ENCODE results near the gene SIM1.

The SIM1 gene

DNA sequence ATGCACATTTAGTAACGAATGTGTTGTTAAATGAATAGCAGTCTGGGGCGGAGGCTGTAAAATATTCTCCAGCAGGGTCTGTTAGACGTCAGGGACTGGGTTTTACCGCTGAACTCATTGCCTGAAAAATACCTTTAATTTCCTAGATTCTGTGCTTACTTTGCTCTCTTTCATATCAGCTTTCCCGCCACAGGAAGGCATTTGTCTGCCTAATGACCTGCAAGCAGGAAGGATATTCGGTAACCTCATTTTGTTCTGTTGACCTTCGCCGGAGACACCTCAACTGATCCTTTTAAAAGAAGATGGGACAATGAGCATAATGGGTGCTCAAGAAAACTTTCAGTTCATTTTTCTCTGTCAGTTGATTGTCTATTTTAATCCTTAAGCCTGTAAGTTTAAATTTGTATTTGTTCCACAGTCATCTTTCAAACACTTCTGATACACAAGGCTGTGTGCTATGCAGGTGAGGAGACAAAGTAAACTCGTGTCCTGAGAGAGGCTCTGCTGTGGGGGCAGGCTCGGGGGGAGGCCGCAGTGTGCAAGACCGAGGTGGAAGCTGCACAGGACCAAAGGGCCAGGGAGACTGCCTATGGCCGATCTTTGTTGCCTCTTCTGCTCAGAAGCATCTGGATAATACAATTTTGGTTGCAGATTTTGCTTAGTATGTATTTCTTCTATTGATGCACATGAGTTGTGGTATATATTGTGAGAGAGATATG, 27.4 kb upstream of the SIM1 start:
- Histone ChIP-seq H3K4me1 (no peaks in the 10 kb centered on the region), H3K4me2 (no peak overlapping the region), H4K20me1 (no peaks in the 10 kb centered on the region), H3K4me3 (no peak overlapping the region), H3K36me3 (no peaks in the 10 kb centered on the region), H3K27me3 (no peaks in the 10 kb centered on the region), H3K9ac (no peak overlapping the region), H3K27ac (no peak overlapping the region), H3K9me3 (0 out of 2 replicates have a peak, but pooled peaks cover 4% of the 10 kb centered on the region)
- no peak for TF ChIP-seq Cebpa-rat (IDR thresholded peaks at IDR 0.05)

DNA sequence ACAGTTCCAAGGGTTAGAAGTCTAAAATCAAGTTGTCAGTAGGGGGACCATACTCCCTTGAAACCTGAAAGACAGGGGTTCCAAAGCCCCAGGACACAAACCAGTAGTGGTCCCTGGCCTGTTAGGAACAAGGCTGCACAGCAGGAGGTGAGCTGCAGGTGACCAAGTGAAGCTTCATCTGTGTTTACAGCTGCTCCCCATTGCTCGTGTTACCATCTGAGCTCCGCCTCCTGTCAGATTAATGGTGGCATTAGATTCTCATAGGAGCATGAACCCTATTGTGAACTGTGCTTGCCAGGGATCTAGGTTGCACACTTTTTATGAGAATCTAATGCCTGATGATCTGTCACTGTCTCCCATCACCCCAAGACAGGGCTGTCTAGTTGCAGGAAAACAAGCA, 25.3 kb upstream of the SIM1 start:
- H3K27ac ChIP-seq = no peak overlapping the region
- H4K20me1 ChIP-seq = no peaks in the 10 kb centered on the region
- H3K4me2 ChIP-seq = no peak overlapping the region
- H3K27me3 ChIP-seq = no peaks in the 10 kb centered on the region
- no peaks in the 10 kb centered on the region for H3K4me1 ChIP-seq
- no peak overlapping the region for H3K9ac ChIP-seq
- no peak for TF ChIP-seq Cebpa-rat (IDR thresholded peaks at IDR 0.05)
- no peaks in the 10 kb centered on the region for H3K36me3 ChIP-seq
- no peak overlapping the region for H3K4me3 ChIP-seq
- 0 out of 2 replicates have a peak, but pooled peaks cover 4% of the 10 kb centered on the region for H3K9me3 ChIP-seq

- Histone ChIP-seq H3K9me3 (0 out of 2 replicates have a peak, but pooled peaks cover 4% of the 10 kb centered on the region), H3K27ac (no peak overlapping the region), H3K4me1 (no peaks in the 10 kb centered on the region), H3K4me2 (no peak overlapping the region), H3K4me3 (no peak overlapping the region), H4K20me1 (no peaks in the 10 kb centered on the region), H3K9ac (no peak overlapping the region), H3K36me3 (no peaks in the 10 kb centered on the region), H3K27me3 (no peaks in the 10 kb centered on the region)
- TF ChIP-seq Cebpa-rat (IDR thresholded peaks at IDR 0.05) = no peak
These were observed 23.5 kb upstream of the SIM1 start for GRCh38 chr6:100488244-100488643.

DNA sequence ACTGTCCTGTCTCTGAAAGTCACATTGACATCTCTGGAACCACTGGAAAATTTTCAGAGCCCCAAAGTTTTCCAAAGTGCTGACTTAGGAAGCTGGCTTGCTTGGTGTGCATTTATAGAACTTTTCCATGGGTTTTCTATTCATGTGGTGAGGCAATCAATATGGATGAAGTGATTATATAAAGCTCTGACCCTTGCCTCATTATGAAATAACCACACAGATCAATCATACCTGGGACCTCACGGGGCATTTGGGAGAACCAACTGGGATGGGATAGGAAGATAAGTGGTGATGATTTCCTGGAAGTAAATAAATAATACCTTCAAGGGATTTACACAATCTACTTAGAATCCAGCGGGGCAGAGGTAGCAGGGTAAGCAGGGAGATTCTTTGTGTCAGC, 22.9 kb upstream of the SIM1 start:
- H3K4me2 ChIP-seq = no peak overlapping the region
- H3K4me1 ChIP-seq = no peaks in the 10 kb centered on the region
- no peak for TF ChIP-seq Cebpa-rat (IDR thresholded peaks at IDR 0.05)
- no peaks in the 10 kb centered on the region for H3K27me3 ChIP-seq
- no peaks in the 10 kb centered on the region for H4K20me1 ChIP-seq
- no peak overlapping the region for H3K27ac ChIP-seq
- H3K4me3 ChIP-seq = no peak overlapping the region
- H3K36me3 ChIP-seq = no peaks in the 10 kb centered on the region
- H3K9me3 ChIP-seq = 0 out of 2 replicates have a peak, but pooled peaks cover 4% of the 10 kb centered on the region
- no peak overlapping the region for H3K9ac ChIP-seq

DNA sequence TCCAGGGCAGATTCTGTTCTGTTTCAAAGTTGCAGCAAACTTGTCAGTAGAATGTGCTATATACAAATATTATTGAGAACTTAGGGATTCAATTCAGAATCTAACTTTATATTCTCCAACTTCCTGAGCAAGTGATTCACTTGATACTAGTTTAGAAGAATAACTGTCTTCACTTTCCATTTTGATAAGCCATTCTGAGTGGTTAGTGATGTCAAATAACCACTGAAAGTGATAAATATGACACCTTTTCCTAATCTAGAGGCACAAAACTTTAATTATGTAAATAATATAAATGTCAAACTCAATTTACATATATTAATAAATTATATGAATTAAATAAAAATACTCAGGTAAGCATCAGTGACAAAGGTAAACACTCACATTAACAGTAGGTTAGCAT, 20.5 kb upstream of the SIM1 start:
- Histone ChIP-seq H3K9ac (no peak overlapping the region), H3K4me2 (no peak overlapping the region), H3K4me3 (no peak overlapping the region), H3K9me3 (0 out of 2 replicates have a peak, but pooled peaks cover 4% of the 10 kb centered on the region), H3K4me1 (no peaks in the 10 kb centered on the region), H4K20me1 (no peaks in the 10 kb centered on the region), H3K27me3 (no peaks in the 10 kb centered on the region), H3K27ac (no peak overlapping the region), H3K36me3 (no peaks in the 10 kb centered on the region)
- no peak for TF ChIP-seq Cebpa-rat (IDR thresholded peaks at IDR 0.05)

- TF ChIP-seq Cebpa-rat (IDR thresholded peaks at IDR 0.05) = no peak
- Histone ChIP-seq H3K9me3 (no peaks in the 10 kb centered on the region), H3K27me3 (no peaks in the 10 kb centered on the region), H3K4me3 (no peak overlapping the region), H3K4me1 (no peaks in the 10 kb centered on the region), H3K36me3 (no peaks in the 10 kb centered on the region), H3K27ac (no peak overlapping the region), H3K4me2 (no peak overlapping the region), H3K9ac (no peak overlapping the region), H4K20me1 (no peaks in the 10 kb centered on the region)
These were observed 19.8 kb upstream of the SIM1 start for GRCh38 chr6:100484474-100484873.

DNA sequence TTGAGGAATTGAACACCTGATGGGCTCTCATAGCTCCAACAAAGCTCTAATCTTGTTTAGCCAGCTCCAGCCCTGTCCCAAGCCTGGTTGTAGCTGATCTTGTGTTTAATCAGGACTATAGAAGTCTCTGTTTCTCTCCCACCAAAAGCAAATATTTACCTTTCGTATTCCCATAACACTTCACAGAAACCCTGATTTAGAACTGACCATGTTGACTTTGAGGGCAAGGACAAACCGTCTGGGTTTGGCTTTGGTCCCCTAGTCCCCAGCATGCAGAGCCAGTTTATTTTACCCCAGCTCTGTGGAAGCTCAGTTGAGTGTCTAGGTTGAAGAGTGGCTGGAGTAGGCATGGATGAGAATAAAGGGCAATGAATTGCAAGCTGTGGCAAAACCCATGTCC, 18.0 kb upstream of the SIM1 start:
- H3K27ac ChIP-seq = no peak overlapping the region
- H3K9me3 ChIP-seq = no peaks in the 10 kb centered on the region
- no peak overlapping the region for H3K9ac ChIP-seq
- H3K4me2 ChIP-seq = no peak overlapping the region
- no peak overlapping the region for H3K4me3 ChIP-seq
- H3K36me3 ChIP-seq = no peaks in the 10 kb centered on the region
- TF ChIP-seq Cebpa-rat (IDR thresholded peaks at IDR 0.05) = no peak
- H3K4me1 ChIP-seq = no peaks in the 10 kb centered on the region
- H3K27me3 ChIP-seq = no peaks in the 10 kb centered on the region
- H4K20me1 ChIP-seq = no peaks in the 10 kb centered on the region

GRCh38 chr6:100479179-100480035, 14.7 kb upstream of the SIM1 start:
- no peak for TF ChIP-seq Cebpa-rat (IDR thresholded peaks at IDR 0.05)
- Histone ChIP-seq H3K27me3 (no peaks in the 10 kb centered on the region), H3K4me1 (no peaks in the 10 kb centered on the region), H3K4me3 (no peak overlapping the region), H3K9ac (no peak overlapping the region), H3K27ac (no peak overlapping the region), H3K4me2 (no peak overlapping the region), H3K36me3 (no peaks in the 10 kb centered on the region), H4K20me1 (no peaks in the 10 kb centered on the region), H3K9me3 (no peaks in the 10 kb centered on the region)

GRCh38 chr6:100475554-100476320, 11.0 kb upstream of the SIM1 start:
- no peak for TF ChIP-seq Cebpa-rat (IDR thresholded peaks at IDR 0.05)
- H3K4me2 ChIP-seq = no peak overlapping the region

More at GRCh38 chr6:100475554-100476320, 11.0 kb upstream of the SIM1 start:
- Histone ChIP-seq H3K4me1 (no peaks in the 10 kb centered on the region), H3K27ac (no peak overlapping the region), H3K9me3 (no peaks in the 10 kb centered on the region), H3K9ac (no peak overlapping the region), H3K27me3 (no peaks in the 10 kb centered on the region), H3K4me3 (no peak overlapping the region), H3K36me3 (no peaks in the 10 kb centered on the region), H4K20me1 (no peaks in the 10 kb centered on the region)

All from BLaER1 (cell line).